ENCODE results near the gene INPP5E.

INPP5E gene

DNA sequence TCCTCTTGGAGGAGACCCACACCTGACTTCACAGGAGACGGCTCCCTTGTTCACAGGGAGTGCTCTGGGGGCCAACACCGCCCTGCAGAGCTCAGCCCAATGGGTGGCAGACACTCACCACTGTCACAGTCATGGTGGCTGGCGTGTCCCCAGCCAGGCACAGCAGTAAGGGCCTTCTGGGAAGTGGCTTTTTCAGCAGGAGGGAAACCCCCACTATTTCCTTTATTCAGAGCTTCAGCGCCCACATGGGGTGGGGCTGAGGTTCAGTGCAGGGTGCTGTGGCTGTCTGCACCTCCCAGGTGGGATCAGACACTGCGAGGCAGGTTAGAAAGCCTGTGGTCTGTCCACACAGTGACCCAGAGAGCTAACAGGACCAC, 36.1 kb downstream of the INPP5E start:
- no peak for DNase-seq (ENCODE audit: low spot score)

DNA sequence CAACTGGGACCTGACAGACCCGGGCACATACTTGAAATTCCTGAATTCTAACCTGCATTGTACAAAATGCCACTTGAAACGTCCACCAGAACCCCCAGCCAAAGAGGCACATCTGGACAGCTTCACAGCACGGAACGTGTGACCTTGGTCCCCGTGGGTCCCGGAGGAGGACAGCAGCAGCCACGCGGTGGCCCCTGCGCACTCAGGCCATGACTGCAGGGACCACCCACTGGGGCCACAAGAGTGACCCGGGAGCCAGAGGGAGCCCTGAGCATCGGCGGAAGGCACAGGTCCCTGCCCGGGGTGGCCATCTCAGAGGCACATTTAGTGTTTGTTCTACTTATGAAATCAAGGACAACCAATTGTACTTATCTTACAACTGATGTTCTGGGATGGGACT, 37.6 kb downstream of the INPP5E start:
- no peak for DNase-seq (ENCODE audit: low spot score)

DNA sequence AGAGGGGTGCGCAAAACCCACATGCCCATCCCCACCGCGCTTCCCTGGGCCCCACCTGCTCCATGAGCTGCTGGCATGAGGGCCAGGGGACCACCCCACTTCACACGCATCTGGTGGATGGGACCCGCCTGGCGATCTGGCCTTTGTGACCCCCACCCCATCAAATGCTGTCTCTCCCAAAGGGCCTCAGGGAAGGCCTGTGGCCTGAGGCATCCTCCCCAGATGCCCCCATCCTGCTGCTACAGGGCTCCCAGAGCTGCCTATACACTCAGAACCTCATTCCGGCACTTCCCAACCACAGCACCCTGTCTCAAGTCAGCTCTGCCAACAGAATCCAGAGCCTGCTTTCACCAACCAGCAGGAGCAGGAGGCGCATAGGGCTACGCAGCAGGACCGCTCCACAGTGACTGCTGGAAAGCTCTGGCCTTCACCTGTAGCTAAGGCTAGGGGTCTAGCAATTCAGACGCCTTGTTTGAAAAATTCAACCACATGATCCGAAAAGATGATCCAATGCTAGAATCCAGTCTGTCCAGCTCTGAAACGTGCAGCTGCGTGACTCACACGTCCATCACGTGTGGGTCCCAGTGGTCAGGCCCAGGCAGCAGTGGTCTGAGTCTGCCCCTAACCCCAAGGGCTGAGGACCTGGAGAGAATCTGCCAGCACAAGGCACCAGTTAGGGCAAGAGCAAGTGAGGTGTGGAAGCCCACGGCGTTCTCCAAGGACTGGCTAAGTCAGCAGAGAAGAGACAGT, 38.3 kb downstream of the INPP5E start:
- DNase-seq (ENCODE audit: low spot score): no peak

DNA sequence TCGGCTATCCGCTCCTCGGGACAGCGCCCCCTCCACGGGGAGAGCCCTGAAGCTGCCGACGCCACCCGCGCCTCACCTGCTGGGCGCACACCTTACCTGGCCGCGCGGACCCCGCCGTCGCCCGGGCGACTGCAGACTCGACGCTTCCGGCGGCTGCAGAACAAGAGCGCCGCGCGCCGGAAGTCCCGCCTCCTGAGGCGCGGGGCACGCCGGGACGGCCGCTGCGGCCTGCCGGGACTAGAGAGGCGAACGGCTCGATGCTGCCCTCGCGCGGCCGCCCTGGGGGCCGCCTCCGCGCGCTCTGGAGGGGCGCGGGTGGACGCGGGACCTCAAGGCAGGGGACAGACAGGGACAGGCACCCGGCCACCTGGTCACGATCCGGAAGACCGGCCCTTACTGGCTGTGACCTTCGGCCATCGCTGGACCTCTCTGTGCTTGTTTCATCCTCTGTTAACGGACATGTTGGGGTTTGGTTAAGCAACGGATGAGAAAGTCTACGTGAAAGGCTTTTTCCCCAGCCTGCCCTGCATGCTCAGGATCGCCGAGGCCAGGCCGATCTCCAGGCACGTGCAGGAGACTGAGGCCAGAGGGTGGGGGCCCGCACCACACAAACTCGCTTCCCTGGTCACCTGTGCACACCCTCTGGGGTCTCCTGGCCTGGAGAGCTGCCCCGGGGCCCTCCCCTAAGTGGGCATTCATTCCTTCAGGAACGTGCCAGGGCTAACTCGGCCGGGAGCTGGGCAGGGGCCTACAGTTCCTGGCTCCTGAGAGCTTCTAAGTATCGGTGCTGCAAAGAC, 39.4 kb downstream of the INPP5E start, which contains the start of gene SNAPC4:
SNAPC4 (minus strand) TSS at position 133 of the 797 bp plus-strand sequence. CDS start 1,742 bp downstream, outside the sequence.
- DNase-seq (ENCODE audit: low spot score): peak; percentile 92

DNA sequence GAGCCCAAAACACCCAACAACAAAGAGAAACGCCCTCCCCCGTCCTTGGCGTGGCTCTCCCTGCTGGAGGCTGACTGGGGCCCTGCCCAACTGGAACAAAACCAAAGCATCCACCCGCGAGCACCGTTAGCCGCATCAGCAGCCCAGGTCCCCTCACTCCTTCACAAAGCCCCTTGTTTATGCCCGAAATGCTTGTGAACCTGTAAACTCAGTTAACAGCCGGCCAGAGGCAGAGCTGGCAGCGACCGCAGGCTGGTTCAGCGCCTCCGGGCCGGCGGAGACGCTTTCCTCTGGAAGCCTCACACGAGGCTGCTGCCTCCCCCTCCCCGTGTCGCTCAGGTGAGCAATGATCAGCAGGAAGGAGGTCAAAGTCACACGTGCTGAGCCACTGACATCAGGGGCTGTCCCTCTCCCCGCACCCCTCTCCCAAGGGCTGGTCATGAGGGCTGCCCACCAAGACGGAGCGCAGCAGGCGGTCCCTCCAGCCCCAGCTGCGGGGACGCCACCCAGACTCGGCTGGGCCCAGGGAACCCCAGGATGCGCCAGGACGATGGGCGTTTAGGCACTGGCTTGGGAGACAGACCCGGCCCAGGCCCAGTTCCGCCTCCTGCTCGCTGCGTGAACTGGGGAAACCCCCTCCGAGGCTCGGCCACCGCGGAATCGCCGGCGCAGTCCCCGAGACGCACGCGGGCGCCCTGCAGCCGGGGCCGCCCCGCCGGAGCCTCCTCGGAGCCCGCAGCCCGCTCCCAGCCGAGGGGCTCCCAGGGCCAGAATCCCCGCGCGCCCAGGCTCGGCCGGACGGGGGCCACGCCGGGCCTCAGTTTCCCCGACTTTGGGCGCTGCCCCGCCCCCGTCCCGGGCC, 40.2 kb downstream of the INPP5E start:
- DNase-seq (ENCODE audit: low spot score): peak; percentile 8

DNA sequence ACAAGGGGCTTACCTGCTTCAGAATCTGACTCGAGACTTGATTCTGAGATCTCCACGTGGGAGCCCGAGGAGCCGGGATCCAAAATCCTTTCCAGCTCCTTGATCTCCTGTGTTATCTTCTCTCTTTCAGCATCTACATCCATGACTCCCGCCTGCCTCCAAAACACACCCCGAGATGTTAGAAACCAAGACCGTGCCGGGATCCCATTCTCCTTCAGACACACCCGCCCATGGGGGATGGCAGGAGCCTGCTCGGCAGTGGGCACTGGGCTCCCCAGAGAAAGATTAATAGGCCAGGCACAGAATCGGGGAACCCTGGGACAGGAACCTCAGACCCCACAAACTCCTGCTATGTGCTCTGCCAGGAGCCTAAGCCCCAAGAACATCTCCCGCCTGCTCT, 41.4 kb downstream of the INPP5E start:
- no peak for DNase-seq (ENCODE audit: low spot score)

DNA sequence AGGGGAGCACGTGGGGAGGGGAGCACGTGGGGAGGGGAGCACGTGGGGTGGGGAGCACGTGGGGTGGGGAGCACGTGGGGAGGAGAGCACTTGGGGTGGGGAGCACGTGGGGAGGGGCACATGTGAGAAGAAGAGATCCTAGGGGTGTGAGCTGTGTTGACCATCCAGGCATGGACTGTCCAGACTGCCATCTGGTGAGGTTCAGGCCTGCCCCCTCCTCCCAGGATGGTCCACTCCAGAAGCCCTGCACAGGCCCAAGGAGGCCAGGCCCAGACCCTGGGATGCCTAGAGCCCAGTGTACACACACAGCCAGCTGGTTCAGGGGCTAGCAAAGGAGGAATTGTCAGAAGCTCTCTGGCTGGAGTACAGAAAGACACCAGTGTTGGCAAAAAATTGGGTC, 42.0 kb downstream of the INPP5E start:
- no peak for DNase-seq (ENCODE audit: low spot score)

DNA sequence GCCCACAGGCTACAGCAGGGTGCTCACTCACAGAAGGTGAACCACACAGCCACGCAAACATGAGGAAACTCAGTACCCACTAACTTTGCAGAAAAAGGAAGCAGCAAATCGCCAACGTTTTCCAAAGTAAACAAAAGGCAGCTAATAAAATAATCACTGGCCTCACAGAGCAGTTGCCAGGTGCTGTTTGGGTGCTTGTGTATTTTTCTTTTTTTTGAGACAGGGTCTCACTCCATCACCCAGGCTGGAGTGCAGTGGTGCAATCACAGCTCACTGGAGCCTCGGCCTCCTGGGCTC, 43.5 kb downstream of the INPP5E start:
- no peak for DNase-seq (ENCODE audit: low spot score)

DNA sequence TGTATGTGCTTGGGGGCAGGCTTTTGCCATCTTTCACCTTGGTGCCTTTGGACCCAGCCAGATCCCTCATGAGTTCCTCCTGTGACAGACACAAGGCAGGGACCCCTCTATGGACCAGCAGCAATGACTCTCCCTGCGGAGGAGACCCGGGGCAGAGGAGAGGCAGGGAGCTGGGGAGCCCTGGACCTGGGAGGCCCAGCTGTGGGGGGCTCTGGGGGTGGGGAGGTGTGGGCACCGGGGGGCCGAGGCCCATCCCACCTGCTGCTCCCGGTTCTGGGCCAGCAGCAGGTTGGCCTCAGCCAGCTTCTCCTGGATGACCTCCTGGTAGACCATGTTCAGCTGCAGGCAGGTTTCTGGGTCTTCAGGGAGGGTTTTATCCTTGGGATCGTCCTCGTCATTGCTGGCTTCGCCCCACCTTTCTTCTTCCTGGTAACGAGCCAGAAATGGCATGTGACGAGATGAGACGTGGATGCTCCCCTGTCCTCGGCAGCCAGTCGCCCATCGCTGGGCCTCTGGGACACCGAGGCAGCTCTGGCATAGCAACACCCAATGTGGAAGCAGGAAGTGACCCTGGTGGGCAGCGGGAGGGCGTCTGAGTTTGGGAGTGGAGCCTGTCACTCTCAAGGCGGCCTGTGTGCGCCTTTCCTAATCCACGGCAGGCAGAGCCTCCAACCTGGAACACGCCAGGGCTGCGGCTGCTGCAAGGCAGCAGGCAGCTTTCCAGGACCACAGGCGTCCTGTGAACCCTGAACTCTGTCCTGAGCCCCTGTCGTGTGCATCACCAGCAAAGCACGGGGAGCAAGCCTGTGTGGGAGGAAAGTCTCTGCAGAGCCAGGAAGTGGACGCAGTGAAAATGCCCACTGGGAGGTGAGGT, 44.1 kb downstream of the INPP5E start:
- no peak for DNase-seq (ENCODE audit: low spot score)

DNA sequence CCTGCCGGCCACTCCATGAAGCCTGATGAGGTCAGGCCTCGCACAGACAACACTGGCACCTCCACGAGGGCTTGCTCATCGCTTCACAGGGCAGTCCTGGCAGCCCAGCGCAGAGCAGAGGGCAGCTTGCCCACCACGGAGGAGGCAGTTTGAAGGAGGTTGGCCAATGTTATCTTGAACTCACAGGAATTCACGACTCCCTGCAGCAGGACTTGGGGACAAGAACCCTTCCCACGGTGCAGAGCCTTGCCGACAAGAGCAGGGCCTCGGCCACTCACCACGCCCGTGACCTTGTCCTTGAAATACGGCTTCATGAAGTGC, 44.7 kb downstream of the INPP5E start:
- no peak for DNase-seq (ENCODE audit: low spot score)

DNA sequence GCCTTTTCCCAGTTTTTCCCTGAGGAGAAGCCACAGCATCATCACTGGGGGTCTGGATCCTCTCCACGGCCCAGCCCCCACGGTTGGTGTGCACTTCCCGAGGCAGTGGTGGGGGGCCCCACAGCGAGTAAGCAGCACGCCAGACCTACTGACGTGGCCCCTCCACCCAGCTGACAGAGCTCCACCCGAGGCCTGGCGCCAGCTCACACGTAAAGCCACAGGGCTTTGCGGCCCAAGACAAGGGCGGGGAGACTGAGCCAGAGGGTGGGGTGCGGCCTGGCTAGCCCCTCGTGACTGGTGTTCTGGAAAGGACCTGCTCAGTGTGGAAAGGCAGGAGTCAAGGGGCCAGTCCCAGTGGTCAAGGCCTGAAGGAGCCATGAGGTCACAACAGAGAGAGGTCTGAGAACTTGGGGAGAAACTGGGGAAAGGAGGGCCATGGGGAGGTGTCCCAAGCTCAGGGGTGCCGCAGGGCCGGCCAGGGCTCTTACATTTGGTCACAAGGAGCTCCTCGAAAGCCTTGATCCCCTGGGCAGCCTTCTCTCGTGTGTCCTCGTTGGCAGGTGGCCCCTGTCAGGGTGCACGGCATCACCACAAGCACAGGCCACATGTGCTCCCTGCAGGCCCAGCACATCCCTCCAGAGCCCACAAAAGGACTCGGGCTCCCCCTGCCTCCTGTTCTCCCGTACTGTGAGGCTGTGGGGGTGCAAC, 45.2 kb downstream of the INPP5E start:
- DNase-seq (ENCODE audit: low spot score): no peak

DNA sequence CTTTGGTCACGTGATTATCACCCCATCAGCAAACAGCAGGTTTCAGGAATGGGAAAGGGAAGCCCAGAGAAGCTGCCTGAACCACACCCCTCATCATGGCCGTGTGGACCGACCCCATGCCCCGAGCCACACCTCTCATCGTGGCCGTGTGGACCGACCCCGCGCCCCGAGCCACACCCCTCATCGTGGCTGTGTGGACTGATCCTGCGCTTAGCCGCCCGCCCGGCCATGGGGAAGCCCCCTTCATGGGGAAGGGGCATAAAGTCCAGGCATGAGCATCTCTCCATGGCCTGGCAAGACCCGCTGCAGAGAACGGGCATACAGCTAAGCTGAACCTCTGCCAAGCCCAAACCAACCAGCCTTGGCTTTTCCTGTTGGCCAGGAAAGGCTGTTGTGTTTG, 46.1 kb downstream of the INPP5E start:
- DNase-seq (ENCODE audit: low spot score): no peak

DNA sequence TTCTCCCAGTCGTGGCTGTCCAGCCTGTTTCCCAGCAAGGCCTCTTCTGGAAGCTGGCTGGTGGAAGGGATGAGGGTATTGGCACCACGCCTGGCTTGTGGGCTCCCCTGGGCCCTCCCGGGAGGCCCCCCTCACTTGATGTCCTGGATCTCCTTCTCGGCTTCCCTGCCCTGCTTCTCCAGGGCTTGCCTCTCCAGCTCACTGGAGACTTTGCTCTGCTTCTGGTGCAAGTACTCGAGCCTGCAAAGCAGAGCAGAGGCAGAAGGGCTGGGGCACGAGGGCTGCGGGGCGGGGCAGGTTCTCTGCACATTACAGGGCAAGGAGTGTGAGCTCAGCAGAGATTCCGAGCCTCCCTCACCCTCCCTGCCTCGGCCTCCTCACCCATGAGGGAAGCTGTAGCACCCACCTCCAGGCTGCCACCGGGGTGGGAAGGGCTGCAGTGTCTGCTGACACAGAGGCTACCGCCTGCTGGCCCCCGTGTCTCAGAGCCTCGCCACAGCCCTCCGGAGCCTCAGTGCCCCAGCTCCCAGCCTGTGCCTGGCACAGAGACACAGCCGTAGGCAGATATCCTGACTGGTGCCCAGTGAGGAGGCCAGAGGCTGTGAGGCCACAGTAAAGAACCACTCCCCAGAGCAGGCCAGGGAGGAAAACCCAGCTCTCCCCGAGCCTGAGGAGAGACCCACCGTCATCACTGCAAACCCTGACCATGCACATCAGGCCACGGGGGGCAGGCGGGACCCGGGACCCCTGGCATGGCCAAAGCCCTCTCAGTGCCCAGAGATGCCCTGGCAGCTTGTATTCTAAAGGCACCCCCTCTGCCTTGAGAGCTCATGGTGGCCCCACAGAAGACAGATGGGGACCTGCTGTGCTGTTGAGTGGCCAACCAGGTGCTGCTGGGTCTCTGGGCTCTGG, 46.9 kb downstream of the INPP5E start:
- no peak for DNase-seq (ENCODE audit: low spot score)

DNA sequence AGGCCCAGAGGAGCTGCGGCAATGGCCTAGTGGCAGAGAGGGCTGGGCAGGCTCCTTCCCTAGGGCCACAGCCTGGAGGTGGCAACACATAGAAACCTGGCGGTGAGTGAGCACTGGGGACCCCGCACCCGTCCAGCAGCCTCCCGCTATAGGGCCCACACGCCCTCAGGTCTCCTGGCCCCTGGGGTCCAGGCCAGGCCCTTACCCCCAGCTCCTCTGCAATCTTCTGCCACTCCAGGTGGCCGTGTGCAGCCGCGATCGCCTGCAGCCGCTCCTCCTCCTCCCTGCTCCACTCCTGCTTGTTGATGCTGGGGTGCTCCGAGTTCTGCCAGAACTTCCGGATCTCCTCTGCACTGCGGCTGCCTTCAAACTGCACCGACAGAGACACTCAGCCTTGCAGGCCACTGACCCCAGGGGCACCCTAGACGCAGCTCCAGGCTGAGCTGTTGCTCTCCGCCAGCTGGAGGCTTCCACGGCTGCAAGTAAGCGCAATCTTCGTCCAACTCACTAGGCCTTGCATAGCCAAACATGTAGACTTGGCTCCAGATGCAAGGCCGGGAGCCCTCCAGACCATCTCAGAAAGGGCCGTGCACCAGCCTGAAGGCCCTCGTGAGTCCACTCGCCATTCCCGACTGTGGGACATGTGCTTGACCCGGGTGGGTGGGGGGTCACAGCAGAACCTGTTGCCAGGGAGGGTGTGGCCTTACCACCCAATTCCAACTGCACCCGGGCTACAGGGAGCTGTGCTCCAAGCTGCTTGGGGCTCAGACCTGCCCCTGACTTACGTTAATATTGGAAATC, 47.7 kb downstream of the INPP5E start:
- no peak for DNase-seq (ENCODE audit: low spot score)

DNA sequence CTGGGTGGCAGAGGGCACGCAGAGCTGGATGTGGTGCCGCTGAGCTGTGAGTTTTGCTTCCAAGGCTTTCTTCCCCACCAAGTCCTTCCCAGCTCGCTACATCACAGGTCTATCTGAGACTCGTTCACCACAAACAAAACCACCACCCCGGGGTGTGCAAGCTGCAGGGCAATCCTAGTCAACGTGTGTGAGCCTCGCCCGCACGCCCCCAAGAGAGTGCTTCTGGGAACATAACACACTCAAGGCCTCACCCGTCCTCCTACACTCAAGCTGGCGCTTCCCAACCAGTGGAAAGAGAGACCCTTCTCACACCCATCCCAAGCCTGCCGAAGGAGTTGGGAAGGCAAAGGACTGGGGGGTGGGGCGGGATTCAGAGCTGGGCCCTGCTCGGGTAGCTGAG, 50.2 kb downstream of the INPP5E start:
- DNase-seq (ENCODE audit: low spot score): no peak

DNA sequence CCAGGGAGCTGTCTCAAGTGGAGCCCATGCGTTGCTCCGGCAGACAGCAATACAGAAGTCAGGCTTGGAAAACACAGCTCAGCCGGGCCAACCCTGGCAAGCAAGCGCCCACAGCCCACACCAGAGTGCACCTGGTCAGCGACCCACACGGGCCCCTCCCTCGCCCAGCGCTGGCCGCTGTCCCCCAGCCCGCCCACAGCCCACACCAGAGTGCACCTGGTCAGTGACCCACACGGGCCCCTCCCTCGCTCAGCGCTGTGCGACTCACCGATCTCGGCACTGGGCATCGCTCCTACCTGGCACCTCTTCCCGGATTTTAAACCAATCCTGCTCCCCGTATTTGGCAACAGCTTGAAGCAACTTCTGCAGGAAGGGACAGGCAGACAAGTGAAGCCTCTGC, 52.4 kb downstream of the INPP5E start:
- DNase-seq (ENCODE audit: low spot score): no peak

DNA sequence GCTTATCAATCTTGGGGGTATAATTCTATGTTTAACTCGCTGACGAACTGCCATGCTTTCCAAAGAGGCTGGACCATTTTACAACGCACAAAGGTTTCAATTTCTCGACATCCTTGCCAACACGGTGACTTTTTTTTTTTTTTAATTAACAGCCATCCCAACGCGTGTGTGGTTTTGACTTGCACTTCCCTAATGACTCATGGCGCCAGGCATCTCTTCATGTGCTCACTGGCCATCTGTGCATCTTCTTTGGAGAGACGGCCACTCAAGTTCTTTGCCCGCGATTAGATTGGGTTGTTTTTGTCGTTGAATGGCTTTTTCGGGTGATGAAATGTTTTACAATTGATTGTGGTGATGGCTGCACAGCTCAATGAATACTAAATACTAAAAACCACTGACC, 53.6 kb downstream of the INPP5E start:
- DNase-seq (ENCODE audit: low spot score): no peak

DNA sequence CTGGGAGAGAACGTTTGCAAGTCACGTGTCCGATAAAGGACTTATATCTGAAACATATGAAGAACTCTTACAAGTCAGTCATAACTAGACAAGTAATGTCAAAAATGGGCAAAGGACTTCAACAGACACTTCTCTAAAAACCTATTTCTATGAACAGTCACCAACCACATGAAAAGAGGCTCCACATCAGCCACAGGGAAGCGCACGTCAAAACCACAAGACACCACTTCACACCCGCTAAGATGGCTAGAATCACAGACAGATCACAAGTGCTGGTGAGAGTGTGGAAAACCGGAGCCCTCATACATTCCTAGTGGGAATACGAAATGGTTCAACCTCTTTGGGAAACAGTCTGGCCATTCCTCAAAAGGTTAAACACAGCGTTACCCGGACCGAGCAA, 54.6 kb downstream of the INPP5E start:
- DNase-seq (ENCODE audit: low spot score): no peak

DNA sequence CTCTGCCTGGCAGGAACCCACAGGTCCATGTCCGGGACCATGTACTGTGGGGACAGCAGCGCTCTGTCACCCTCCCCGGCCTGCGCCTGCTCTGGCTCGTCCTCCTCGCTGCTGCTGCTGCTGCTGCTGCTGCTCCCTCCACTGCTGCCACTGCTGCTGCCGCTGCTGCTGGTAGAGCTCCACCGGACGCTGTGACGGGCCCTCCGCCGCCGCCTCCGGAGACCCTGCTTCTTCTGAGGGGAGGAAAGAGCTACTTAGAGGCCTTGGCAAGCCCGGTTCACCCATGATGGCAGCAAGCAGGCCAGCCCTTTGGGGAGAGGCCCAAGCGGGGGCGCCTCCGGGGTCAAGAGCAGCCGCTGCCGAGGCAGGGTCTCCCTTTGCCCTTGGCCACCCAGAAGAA, 56.2 kb downstream of the INPP5E start:
- no peak for DNase-seq (ENCODE audit: low spot score)
